KBM-7 (cell line): Measurements from ENCODE around the gene ULBP3.
"Not testable (repeated sequence)": the region's sequence is repeated elsewhere in the genome, so short reads cannot be mapped to it uniquely, and the experiment has no call there.

Source experiments
- DNase-seq: peaks from one replicate; pipeline ENCODE4 v3.0.0-alpha.2; 2015
- in situ Hi-C: fragments of 300-500 bp; cut with MboI; formaldehyde crosslinking; loops from 2 replicates; pipeline ENCODE4 v1.14.3; 2020; ENCODE audit warnings: low sequenced_read_pairs, low pct_unique_long_range_greater_than_20kb, mixed read lengths

The ULBP3 gene

DNA sequence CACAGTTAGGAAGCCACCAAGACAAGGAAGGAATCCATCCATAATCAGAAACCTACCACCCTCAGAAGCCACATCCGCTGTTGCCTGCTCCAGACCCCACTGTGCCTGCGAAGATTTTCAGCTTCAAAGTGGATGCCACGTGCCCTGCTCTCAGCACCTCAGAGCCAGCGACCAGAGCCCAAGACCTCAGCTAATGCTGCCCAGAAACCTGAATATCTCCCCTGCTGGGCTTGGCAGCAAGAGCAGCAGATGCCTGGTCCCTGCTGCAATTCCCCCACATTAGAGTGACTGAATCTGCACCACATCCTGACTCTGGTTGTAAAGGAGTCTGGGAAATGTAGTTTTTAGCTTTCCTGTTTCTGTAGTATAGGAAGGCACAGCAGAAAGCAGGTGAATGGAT, 10.7 kb upstream of the ULBP3 start:
- in situ Hi-C loops, result loop anchor here (10.0 kb wide), 1 partner anchor 255 kb away; no protein-coding TSS in a partner anchor

DNA sequence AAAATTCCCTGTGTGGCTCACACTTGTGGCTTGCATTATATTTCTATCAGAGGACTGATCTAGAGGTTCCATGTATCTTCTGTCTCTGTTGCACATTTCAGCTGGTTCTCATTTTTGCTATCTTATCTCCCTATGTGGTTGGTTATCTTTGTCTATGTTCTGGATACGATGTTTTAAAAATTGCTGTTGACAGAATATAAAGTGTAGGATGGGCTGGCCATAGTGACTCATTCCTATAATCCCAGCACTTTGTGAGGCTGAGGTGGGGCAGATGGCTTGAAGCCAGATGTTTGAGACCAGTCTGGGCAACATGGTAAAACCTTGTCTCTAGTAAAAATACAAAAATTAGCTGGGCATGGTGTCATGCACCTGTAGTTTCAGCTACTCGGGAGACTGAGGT, 9.9 kb upstream of the ULBP3 start:
- in situ Hi-C loops, result no loop called here

More for the DNA sequence above, 10.7 kb upstream of the ULBP3 start:
- DNase-seq, result no peak

DNA sequence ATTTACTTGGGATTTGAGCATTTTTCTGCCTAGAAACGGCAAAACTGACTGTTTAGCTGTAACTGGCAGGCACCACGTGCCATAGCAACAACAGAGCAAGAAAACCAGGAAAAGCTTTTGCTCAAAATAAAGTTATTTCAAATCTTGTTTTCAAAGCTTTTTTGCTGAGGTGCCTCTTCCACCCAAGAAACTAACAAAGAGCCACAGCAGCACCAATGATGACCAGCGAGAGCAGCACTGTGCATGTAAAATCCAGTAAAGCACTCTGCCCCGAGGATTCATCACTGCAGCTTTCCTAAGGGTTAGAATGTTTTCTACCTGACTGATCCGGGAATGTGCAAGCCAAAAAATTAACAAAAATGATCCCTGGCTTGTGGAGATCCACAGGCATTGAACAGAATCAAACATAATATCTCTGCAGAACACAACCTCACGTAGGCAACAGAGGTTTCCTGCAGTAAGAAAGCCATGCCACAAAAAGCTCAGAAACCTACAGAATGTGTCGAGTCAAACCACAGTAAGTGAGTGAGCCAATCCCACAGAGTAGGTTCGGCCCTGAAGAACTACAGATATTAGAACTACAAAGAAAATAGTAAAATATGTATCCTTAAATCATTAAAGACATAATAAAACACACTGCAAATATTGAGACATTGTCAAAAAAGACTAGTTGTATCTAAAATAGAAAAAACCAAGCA, 7.4 kb upstream of the ULBP3 start:
- in situ Hi-C loops, result no loop called here
- no peak for DNase-seq

More for the DNA sequence above, 9.9 kb upstream of the ULBP3 start:
- no peak for DNase-seq

DNA sequence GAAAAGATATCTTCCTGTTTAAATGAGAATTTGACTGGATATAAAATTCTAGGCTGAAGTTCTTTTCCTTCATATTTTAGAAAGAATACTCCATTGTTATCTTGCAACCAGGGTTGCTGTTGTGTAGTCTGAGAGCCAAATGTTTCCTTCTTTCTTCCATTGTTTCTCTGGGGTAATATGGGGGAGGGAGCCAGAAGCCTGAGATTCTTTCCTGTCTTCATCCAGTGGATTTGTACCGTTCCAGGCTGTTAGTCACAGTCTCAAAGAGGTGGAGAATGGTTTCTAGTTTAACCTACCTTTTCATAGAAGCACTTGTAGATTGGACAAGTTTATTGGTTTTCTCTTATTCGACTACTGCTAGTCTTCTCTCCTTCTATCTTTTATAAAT, 6.1 kb upstream of the ULBP3 start:
- no peak for DNase-seq
- in situ Hi-C loops, result no loop called here

DNA sequence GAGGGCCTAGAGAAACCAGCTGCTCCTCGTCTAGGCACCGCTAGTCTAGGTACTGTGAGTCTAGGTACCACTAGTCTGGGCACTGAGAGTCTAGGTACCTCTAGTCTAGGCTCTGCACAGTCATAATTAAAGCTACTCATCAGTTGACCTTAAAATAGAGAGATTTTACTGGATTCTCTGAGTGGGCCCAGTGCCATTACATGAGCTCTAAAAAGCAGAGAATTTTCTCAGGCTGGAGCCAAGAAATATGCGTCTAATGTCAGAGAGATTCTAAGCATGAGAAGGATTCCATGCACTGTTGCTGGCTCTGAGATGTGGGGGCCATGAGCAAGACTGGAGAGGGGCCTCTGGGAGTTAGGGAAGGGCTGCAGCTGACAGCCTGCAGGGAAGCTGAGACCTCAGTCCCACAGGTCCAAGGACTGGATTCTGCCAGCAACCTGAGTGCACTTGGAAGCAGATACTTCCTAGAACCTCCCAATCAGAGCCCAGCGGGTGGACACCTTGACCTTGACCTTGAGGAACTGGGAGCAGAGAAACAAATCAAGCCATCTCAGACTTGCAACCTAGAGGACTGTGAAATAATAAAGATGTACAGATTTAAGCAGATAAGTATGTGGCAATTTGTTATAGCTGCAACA, 5.6 kb upstream of the ULBP3 start:
- in situ Hi-C loops, DNase-seq: not testable (repeated sequence)

DNA sequence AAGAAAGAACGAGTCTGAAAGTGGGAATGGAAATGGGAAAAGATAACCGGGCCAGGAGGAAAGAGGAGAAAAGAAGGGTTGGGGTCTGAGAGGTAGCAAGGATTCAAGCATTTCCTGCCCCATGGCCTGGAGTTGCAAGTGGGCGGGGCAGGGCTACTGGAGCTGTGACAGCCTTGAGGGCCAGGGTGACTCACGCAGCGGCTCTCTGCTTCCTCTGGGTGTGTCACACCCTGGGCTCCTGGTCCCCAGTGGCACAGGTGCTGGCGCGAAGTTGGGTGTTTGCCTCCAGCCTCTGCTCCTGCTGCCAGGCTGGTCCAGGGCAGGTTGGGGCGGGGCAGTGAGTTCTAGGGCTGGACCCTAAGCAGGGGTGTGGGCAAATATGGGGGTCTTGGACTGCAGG, 3.3 kb upstream of the ULBP3 start:
- peak; percentile 38 for DNase-seq
- in situ Hi-C loops, result no loop called here

DNA sequence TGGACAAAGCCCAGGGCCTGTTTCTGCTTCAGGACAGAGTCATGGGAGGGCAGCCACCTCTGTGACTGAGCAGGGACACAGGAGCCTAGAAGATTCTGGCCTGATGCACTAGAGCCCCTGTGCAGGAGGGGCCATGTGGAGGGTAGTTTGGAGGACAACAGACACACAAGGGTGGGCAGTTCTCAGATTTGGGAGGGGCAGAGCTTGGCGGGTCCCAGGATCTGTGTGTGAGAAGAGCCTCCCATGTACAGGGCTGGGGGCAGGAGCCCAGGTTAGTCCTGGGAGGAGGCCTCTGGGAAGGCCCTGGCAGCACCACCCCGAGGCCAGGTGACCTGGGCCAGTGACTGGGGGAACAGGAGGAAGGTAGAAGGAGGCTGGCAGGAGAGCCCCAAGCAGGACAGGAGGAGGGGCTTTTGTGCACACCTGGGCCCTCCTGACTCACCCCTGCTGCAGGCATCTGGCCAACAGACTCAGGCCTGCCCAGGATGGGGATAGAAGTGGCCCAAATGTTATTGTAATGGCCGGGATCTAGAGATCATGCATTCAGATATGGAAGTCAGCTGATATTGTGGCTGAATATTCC, 1.4 kb upstream of the ULBP3 start:
- no peak for DNase-seq
- in situ Hi-C loops, result no loop called here

DNA sequence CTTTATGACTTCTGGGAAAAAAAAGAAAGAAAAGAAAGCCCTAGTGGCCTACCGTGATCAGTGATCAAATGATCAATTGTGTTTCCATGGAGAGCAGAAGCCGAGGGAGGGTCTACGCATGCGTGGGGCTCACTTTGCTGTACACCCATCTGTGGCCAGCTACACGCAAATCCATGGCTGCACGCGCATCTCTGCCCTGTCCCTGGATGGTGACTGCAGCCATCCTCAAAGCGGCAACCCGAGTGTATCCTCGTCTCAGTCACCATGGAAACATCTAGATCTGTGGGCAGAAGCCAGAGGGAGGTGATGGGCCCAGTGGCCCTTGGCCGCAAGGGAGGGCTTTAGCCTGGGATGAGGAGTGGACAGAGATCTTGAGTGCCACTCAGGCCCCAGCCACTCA, 785 bp upstream of the ULBP3 start:
- in situ Hi-C loops, result no loop called here
- no peak for DNase-seq

DNA sequence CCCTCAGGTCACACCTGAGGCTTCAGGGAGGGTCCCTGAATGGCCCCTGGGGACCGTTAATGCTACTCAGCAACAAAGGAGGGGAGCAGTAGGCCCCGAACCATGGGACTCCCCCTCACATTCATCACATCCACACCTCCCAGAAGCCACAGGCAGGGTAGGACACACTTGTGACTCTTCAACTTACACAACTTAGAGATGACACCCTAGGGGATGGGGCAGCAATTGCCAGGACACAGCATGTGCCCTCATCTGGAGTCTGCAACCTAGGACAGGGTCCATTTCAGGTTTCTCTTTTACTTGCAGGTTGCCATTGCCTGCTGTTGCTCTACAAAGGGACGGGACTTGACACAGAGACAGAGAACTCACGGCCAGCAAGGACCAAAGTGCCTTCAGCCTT, 770 bp downstream of the ULBP3 start:
- DNase-seq, result no peak
- in situ Hi-C loops, result no loop called here

DNA sequence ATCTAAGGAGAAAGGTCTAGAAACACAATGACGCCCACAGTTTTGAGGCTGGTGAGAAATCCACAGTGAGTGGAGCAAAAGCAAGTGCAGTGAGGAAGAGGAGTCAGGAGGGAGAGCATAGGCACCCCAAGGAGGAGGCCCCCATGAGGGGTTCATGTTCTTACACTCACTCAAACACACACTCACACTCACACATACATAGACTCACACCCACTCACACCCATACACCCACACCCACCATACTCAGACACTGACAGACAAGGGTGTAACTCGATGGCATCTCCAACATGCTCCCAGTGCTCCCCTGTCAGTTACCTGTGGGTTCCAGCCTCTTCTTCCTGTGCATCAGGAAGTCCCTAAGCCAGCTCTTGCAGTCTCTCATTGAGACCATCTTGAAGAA, 3.8 kb downstream of the ULBP3 start:
- DNase-seq, result no peak
- in situ Hi-C loops, result no loop called here

DNA sequence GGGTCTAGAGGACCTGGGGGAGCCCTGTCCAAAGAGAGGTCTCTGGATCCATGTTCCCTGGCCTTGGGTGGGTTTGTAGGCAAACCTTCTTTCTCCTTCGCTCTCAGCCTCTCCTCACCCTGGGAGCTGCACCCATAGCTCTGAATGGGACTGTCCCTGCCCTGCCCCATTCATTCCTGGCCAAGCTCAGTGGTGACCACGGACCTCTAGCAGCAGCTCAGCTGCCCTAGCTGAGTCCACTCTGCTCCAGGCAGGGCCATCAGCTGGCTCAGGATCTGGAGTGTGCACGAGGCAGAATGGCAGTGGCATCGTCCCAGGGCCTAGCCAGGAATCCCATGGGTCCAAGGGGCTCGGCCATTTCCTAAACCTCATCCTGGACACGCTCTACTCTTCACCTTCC, 5.3 kb downstream of the ULBP3 start:
- in situ Hi-C loops, result no loop called here
- no peak for DNase-seq

DNA sequence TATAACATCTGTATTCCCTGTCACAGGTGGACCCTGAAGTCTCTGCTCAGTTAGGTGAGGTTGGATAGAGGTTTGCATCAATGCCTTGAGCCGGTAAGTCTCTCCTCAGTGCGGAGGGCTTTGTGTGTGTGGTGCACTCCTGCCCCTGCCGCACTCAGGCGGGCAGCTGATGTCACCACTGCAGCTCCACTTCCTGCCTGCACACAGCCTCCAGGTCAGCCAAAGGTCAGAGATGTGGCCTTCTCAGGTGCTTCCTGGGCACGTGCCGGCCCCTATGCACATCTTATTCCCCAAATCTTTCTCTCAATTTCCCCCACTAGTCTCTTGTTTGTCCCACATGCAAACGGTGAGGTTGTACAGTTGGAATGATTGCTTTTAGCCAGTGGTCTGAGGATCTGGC, 8.9 kb downstream of the ULBP3 start:
- DNase-seq, in situ Hi-C loops: not testable (repeated sequence)

DNA sequence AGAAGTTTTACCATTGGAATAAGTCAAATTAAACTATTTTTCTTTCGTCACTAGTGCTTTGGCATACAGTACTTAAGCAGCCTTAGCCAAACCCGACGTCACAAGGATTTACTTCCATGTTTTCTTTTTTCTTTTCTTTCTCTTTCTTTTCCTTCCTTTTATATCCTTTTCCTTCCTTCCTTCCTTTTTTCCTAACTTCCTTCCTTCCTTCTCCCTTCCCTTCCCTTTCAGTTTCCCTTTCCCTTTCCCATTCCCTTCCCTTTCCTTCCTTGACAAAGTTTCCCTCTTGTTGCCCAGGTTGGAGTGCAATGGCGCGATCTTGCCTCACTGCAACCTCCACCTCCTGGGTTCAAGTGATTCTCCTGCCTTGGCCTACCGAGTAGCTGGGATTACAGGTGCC, 9.9 kb downstream of the ULBP3 start:
- in situ Hi-C loops, result no loop called here
- DNase-seq, result no peak

DNA sequence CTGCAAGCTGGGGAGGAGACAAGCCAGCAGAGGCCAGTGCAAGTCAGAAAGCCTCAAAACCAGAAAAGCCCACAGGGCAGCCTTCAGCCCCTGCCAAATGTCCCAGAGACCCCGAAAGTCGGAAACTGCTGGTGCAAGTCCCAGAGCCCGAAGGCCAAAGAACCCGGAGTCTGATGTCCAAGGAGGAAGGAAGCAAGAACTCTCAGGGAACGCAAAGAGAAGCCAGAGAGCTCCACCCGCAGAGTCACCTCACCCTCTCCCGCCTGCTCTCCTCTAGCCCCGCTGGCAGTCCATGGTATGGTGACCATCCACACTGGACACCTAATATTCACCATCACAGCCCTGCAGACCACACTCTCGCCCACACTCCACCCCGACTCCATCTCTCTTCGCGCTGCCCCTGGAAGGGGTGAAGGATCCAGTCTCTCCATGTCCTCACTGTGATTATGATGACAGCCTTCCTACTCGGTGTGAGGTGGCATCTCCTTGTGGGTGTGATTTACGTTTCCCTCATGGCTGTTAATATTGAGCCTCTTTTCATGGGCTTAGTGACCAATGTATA, 10.6 kb downstream of the ULBP3 start:
- DNase-seq, result no peak
- in situ Hi-C loops, result no loop called here

DNA sequence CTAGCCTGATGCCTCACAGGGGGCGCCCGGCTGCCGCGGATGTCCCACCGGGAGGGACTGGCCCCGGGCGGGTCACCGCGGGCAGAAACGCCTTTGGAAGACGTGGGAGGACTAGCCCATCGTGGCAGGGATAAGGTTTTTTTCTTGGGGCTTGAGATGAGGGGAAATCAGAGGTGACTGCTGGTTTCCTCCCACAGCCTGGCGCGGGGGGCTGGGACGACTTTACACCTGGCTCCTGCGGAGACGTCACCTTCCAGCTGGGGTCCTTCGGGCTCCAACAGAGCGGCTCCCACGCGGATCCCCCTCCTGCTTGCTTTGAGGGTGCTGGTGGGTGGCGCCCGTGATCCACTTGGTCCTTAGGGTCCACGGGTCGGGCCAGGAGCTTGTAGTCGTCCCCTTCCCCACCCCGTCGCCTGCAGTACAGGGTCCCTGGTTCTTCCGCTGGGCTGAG, 11.4 kb downstream of the ULBP3 start:
- no peak for DNase-seq
- in situ Hi-C loops, result no loop called here

DNA sequence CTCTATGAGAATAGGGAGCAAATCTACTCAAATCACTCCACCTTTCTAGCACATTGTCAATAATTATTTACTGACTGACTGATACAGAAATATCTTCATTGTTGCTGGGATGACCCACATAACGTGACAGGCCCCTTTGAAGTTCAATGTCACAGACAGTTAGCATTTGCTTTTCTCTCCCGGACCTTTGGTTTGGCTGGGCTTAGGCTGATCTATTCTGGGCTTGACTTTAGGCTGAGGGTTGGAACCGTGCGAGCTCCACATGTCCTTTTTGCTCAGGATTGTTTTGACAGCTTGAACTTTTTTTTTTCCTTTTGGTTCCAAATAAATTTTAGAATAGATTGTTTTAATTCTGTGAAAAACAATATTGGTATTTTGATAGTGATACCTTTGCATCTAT, 12.0 kb downstream of the ULBP3 start:
- no peak for DNase-seq
- in situ Hi-C loops, result no loop called here

DNA sequence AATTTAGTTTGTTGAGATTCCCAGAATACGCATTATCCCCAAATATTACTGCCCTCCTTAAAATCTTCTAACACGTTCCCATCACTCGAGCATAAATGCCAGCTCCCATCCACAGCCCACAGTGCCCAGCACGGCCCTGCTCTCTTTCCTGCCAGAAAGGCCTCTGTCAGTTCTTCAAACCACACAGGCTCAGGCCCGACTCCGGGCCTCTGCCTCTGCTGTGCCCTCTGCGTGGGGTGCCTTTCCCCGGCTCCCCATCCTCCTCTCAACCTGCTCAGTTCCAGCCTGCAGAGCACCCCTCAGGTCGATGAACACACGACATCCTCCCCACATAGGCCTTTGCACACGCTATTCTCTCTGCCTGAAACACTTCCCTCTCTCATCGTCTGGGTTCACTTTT, 12.8 kb downstream of the ULBP3 start:
- DNase-seq, result no peak
- in situ Hi-C loops, result no loop called here

DNA sequence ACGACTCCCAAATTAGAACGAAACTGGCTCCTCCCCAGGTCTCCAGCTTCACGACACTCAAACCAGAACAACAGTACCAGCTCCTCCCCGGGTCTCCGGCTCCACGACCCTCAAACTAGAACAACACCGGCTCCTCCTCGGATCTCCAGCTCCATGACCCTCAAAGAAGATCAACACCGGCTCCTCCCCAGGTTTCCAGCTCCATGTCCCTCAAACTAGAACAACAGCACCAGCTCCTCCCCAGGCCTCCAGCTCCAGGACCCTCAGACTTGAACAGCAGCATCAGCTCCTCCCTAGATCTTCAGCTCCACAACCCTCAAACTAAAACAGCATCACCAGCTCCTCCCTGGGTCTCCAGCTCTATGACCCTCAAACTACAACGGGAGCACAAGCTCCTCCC, 13.8 kb downstream of the ULBP3 start:
- DNase-seq, result no peak
- in situ Hi-C loops, result no loop called here

DNA sequence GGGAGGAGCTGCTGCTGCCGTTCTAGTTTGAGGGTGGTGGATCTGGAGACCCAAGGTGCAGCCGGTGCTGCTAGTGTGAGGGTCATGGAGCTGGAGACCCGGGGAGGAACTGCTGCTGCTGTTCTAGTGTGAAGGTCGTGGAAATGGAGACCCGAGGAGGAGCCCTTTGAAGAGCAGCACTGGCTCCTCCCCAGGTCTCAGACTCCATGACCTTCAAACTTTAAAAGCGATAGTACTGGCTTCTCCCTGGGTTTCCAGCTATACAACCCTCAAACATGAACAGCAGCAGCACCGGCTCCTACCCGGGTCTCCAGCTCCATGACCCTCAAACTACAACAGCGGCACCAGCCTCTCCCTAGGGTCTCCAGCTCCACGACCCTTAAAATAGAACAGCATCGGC, 15.5 kb downstream of the ULBP3 start:
- no peak for DNase-seq
- in situ Hi-C loops, result no loop called here

DNA sequence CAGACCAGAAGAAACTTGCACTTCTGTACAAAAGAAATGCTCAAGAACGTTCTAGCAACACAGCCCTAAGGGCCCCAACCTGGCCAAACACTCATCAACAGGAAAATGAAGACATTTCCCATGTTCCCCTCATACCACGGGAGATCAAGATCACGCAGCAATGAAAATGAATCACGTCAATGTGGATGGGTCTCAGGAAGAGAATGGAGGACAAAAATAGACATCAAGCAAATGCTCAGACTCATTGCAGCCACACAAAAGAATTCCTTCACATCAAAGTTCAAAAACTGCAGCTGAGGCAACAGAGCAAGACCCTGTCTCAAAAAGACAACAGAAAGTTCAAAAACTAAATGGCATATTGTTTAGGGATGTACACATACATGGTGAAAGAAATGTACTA, 18.1 kb downstream of the ULBP3 start:
- no peak for DNase-seq
- in situ Hi-C loops, result no loop called here
